HepG2 (cell line): ENCODE results near the gene SLC36A1. TPM values are rescaled to one million over a fixed set of nuclear protein-coding genes. Genes with fewer than 3 reads are reported as not detected.

Experiments
- ATAC-seq: fragments of 200-7000 bp; cut with Tn5 transposase; 3 replicates; pipeline ENCODE4 v1.9.1; 2020; ENCODE audit warnings: mild to moderate bottlenecking, moderate library complexity
- BruUV-seq: library from RNA; stranded (reverse); fragments of 400-500 nt; replicated peaks from 2 replicates; lab custom pipeline; 2021; lab: Mats Ljungman, UMichigan
- CTCF ChIA-PET: fragments of 300-600 bp; formaldehyde crosslinking; extraction: SDS; loops from one replicate; lab custom pipeline; 2021; ENCODE audit warnings: low total read pairs, inconsistent platforms, low intra/inter-chr PET ratio; lab: Yijun Ruan, JAX
- POLR2A ChIA-PET: fragments of 350-600 bp; sonication (Branson Sonifier 250); formaldehyde crosslinking; loops from one replicate; lab custom pipeline; 2020; ENCODE audit warnings: antibody characterized with exemption, inconsistent platforms; lab: Yijun Ruan, JAX
- DNase-seq: peaks from one replicate; pipeline ENCODE4 v3.0.0-alpha.2; 2015; ENCODE audit warnings: low spot score
- FAIRE-seq: peaks from 3 replicates; lab custom pipeline; 2011; peaks lifted over from hg19 to GRCh38; lab: Jason Lieb, UNC
- H2AFZ ChIP-seq: one replicate; pipeline ENCODE4 v1.6.1; 2011; ENCODE audit warnings: low read length, inconsistent platforms
- H3K27ac ChIP-seq: fragments of 300-600 bp; 3 replicates; pipeline ENCODE4 v1.8.0; 2011; ENCODE audit warnings: mixed run types, mild to moderate bottlenecking, mixed read lengths, low read length, inconsistent platforms; ENCODE audit not compliant: insufficient read depth; ENCODE audit errors: extremely low read length
- H3K27me3 ChIP-seq, 2 experiments: fragments of 200-600 bp in 1 of 2; 2 replicates in 1 of 2; 3 replicates in 1 of 2; pipeline versions ENCODE4 v1.6.0 to v1.8.0; 2011; ENCODE audit warnings: low read length in 2 of 2, mild to moderate bottlenecking in 2 of 2, moderate library complexity in 2 of 2, inconsistent platforms in 1 of 2; ENCODE audit not compliant: insufficient read depth in 2 of 2, control insufficient read depth in 1 of 2
- H3K36me3 ChIP-seq, 2 experiments: fragments of 200-600 bp in 1 of 2; replicated peaks in 1 of 2; 2 replicates in 1 of 2; 3 replicates in 1 of 2; pipeline versions ENCODE4 v1.5.1 to v1.8.0; 2011; ENCODE audit warnings: low read length in 2 of 2, inconsistent platforms in 1 of 2; ENCODE audit not compliant: insufficient read depth in 2 of 2, control insufficient read depth in 1 of 2
- H3K4me1 ChIP-seq: 2 replicates; pipeline ENCODE4 v1.5.1; 2012; ENCODE audit warnings: low read length, inconsistent platforms; ENCODE audit not compliant: insufficient read depth
- H3K4me2 ChIP-seq: 2 replicates; pipeline ENCODE4 v1.6.0; 2011; ENCODE audit warnings: low read depth, low read length, inconsistent platforms
- H3K4me3 ChIP-seq, 3 experiments: fragments of 200-600 bp in 1 of 3; sonication (generic), shearing (Covaris generic) in 1 of 3; replicated peaks in 1 of 3; 2 replicates each; pipeline ENCODE4 v1.5.1; 2011 to 2016; ENCODE audit warnings: low read length in 3 of 3, inconsistent platforms in 2 of 3, low read depth in 2 of 3, mild to moderate bottlenecking in 2 of 3, control low read depth in 1 of 3, mixed read lengths in 1 of 3; ENCODE audit not compliant: insufficient read depth in 1 of 3
- H3K79me2 ChIP-seq: one replicate; pipeline ENCODE4 v1.6.1; 2011; ENCODE audit warnings: low read length, inconsistent platforms; ENCODE audit not compliant: insufficient read depth
- H3K9ac ChIP-seq: 2 replicates; pipeline ENCODE4 v1.6.0; 2011; ENCODE audit warnings: mild to moderate bottlenecking, low read depth, low read length, inconsistent platforms; ENCODE audit not compliant: insufficient read depth
- H3K9me3 ChIP-seq: 2 replicates; pipeline ENCODE4 v1.5.1; 2012; ENCODE audit warnings: mild to moderate bottlenecking, low read length
- H4K20me1 ChIP-seq: 2 replicates; pipeline ENCODE4 v1.6.0; 2011; ENCODE audit warnings: inconsistent platforms, mild to moderate bottlenecking, low read length, moderate library complexity; ENCODE audit not compliant: insufficient read depth
- CHD4 ChIP-seq: fragments of 200-600 bp; sonication (generic); IDR thresholded peaks from 2 replicates; pipeline ENCODE4 v1.7.0; 2017; ENCODE audit warnings: mild to moderate bottlenecking, low read length, borderline replicate concordance
- FOSL1 ChIP-seq: sonication (generic); formaldehyde crosslinking; IDR thresholded peaks from 2 replicates; pipeline ENCODE4 v1.9.0; 2021; ENCODE audit warnings: missing genetic modification reagents, borderline replicate concordance
- GMEB1 ChIP-seq: sonication (generic); formaldehyde crosslinking; IDR thresholded peaks from 2 replicates; pipeline ENCODE4 v1.5.1; 2020; ENCODE audit warnings: missing genetic modification reagents, mild to moderate bottlenecking, borderline replicate concordance
- IKZF4 ChIP-seq: sonication (generic); formaldehyde crosslinking; IDR thresholded peaks from 2 replicates; pipeline ENCODE4 v1.5.1; 2020; ENCODE audit warnings: borderline replicate concordance, mild to moderate bottlenecking, low read depth, missing genetic modification reagents; ENCODE audit errors: not compliant biosample characterization
- MIER2 ChIP-seq: IDR thresholded peaks from 2 replicates; pipeline ENCODE4 v1.6.1; 2016; ENCODE audit warnings: missing biosample characterization, missing genetic modification reagents
- SCMH1 ChIP-seq: sonication (generic); formaldehyde crosslinking; IDR thresholded peaks from 2 replicates; pipeline ENCODE4 v1.9.0; 2021; ENCODE audit warnings: missing genetic modification reagents, mild to moderate bottlenecking, borderline replicate concordance
- ZNF580 ChIP-seq: IDR thresholded peaks from 2 replicates; pipeline ENCODE4 v1.6.1; 2016; ENCODE audit warnings: low read depth, borderline replicate concordance
- WGBS: methylation state at CpG from one replicate; pipeline ENCODE4 v1.1.6; 2017; ENCODE audit warnings: low lambda C conversion rate; 5-methylcytosine and 5-hydroxymethylcytosine counted together
- in situ Hi-C: cut with HindIII; loops from 2 replicates; pipeline ENCODE4 v1.10.0; 2017; ENCODE audit warnings: low pct_unique_long_range_greater_than_20kb; ENCODE audit not compliant: extremely low pct_ligation_motif_present
- intact Hi-C: fragments of 100-400 bp; cut with micrococcal nuclease; formaldehyde crosslinking; loops from one replicate; pipeline ENCODE4 v1.10.0; 2022; ENCODE audit not compliant: unreplicated experiment
- polyA plus RNA-seq, 8 experiments: library from polyadenylated mRNA; depleted of rRNA in 3 of 8; stranded (reverse) in 7 of 8; unstranded in 1 of 8; fragments of >200 nt; fragmentation: Illumina TruSeq in 4 of 8; extraction: Trizol in 4 of 8; gene quantifications; 2 replicates each; pipeline versions ENCODE4 v1.2.1 to v1.2.3, GENCODE V29; 2011 to 2016; ENCODE audit warnings: low read depth in 4 of 8, missing spikeins in 1 of 8, mixed read lengths in 1 of 8; ENCODE audit not compliant: insufficient read depth in 1 of 8
- total RNA-seq, 5 experiments: library from RNA; depleted of rRNA; stranded (reverse); fragments of >200 nt; fragmentation: Illumina TruSeq; extraction: Trizol; gene quantifications; 2 replicates each; pipeline ENCODE4 v1.2.3, GENCODE V29; 2016; ENCODE audit warnings: low read depth in 1 of 5
- TF ChIP-seq, protein P1 (sequence below), 2 experiments: fragments of 450-650 bp in 1 of 2; sonication (generic) in 1 of 2; formaldehyde crosslinking in 1 of 2; IDR thresholded peaks; 2 replicates each; pipeline versions ENCODE4 v1.6.1 to v1.8.0; 2016 to 2022; ENCODE audit warnings: antibody characterized with exemption in 1 of 2, mild to moderate bottlenecking in 1 of 2, missing genetic modification reagents in 1 of 2
- TF ChIP-seq, protein P2 (sequence below): sonication (generic); formaldehyde crosslinking; IDR thresholded peaks from 2 replicates; pipeline ENCODE4 v1.8.0; 2022; ENCODE audit warnings: mild to moderate bottlenecking, missing genetic modification reagents; ENCODE audit not compliant: insufficient replicate concordance

Gene SLC36A1
- total and polyA plus RNA-seq, 2 of the 13 experiments (the other 11 are each of a cell fraction or from before 2014, with no cell fraction given), result 8.0 to 8.9 TPM

DNA sequence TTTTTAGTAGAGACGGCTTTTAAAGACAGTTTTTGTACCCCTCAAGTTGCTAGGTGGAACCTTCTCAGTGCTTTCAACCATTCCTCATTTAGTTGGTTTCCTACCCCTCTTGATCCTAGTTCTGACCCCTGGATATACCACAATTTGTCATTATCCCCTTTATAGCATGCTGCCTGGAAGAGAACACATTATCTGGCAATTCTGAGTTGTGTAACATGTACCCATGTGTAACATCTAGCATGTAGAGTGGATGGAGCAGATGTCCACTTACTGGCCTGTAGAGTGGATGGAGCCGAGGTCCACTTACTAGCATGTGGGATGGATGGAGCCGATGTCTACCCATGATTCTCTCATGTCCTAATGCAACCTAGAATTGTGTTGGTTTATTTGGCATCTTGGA is 7.5 kb downstream of the SLC36A1 start:
- ATAC-seq, result no peak
- no peak overlapping the region for H3K9ac ChIP-seq
- no peak for FAIRE-seq
- DNase-seq, result no peak
- peaks cover 40% of the 10 kb centered on the region for H3K4me1 ChIP-seq
- no TSS peak for BruUV-seq
- H3K79me2 ChIP-seq, result no peaks in the 10 kb centered on the region
- no peak overlapping the region for H3K4me3 ChIP-seq
- H3K36me3 ChIP-seq, result peaks cover 0 to 2% of the 10 kb centered on the region in 2 experiments; a peak in 2 of 5 replicates
- in situ Hi-C loops, result no loop called here
- no peaks in the 10 kb centered on the region for H4K20me1 ChIP-seq
- WGBS, result 91% methylated on average over 3 of the region's 3 CpGs
- no peak overlapping the region for H2AFZ ChIP-seq
- H3K27me3 ChIP-seq, result no peaks in the 10 kb centered on the region
- no peak for TF ChIP-seq GMEB1 (CRISPR knock-in tag)
- TF ChIP-seq IKZF4 (CRISPR knock-in tag), result no peak
- no peak for TF ChIP-seq FOSL1 (CRISPR knock-in tag)
- TF ChIP-seq, protein P1, sequence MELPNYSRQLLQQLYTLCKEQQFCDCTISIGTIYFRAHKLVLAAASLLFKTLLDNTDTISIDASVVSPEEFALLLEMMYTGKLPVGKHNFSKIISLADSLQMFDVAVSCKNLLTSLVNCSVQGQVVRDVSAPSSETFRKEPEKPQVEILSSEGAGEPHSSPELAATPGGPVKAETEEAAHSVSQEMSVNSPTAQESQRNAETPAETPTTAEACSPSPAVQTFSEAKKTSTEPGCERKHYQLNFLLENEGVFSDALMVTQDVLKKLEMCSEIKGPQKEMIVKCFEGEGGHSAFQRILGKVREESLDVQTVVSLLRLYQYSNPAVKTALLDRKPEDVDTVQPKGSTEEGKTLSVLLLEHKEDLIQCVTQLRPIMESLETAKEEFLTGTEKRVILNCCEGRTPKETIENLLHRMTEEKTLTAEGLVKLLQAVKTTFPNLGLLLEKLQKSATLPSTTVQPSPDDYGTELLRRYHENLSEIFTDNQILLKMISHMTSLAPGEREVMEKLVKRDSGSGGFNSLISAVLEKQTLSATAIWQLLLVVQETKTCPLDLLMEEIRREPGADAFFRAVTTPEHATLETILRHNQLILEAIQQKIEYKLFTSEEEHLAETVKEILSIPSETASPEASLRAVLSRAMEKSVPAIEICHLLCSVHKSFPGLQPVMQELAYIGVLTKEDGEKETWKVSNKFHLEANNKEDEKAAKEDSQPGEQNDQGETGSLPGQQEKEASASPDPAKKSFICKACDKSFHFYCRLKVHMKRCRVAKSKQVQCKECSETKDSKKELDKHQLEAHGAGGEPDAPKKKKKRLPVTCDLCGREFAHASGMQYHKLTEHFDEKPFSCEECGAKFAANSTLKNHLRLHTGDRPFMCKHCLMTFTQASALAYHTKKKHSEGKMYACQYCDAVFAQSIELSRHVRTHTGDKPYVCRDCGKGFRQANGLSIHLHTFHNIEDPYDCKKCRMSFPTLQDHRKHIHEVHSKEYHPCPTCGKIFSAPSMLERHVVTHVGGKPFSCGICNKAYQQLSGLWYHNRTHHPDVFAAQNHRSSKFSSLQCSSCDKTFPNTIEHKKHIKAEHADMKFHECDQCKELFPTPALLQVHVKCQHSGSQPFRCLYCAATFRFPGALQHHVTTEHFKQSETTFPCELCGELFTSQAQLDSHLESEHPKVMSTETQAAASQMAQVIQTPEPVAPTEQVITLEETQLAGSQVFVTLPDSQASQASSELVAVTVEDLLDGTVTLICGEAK (IDR thresholded peaks at IDR 0.05), result no peak
- TF ChIP-seq, protein P1 (CRISPR knock-in tag; IDR thresholded peaks at IDR 0.05), result no peak
- TF ChIP-seq, protein P2, sequence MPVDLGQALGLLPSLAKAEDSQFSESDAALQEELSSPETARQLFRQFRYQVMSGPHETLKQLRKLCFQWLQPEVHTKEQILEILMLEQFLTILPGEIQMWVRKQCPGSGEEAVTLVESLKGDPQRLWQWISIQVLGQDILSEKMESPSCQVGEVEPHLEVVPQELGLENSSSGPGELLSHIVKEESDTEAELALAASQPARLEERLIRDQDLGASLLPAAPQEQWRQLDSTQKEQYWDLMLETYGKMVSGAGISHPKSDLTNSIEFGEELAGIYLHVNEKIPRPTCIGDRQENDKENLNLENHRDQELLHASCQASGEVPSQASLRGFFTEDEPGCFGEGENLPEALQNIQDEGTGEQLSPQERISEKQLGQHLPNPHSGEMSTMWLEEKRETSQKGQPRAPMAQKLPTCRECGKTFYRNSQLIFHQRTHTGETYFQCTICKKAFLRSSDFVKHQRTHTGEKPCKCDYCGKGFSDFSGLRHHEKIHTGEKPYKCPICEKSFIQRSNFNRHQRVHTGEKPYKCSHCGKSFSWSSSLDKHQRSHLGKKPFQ (CRISPR knock-in tag), result no peak
- TF ChIP-seq MIER2 (CRISPR knock-in tag), result no peak
- TF ChIP-seq ZNF580 (CRISPR knock-in tag), result no peak
- TF ChIP-seq SCMH1, result no peak
- no peak for TF ChIP-seq CHD4
- no peak overlapping the region for H3K4me2 ChIP-seq
- H3K27ac ChIP-seq, result no peak overlapping the region
- H3K9me3 ChIP-seq, result no peaks in the 10 kb centered on the region
- POLR2A ChIA-PET, result no interaction called here
- intact Hi-C loops, result no loop called here
- CTCF ChIA-PET, result no interaction called here
